Cerebellar cortex (tissue), 1 donor: Measurements from ENCODE around the gene SCN5A.

Experiments used
- DNase-seq: peaks from one replicate; pipeline ENCODE4 v3.0.0-alpha.2; 2015; ENCODE audit warnings: low spot score

The SCN5A gene

GRCh38 chr3:38649500-38650247 is at the start of gene SCN5A:
SCN5A (minus strand) TSS chr3:38649687; CDS start chr3:38633307, 16,380 bp downstream.
- no peak for DNase-seq

GRCh38 chr3:38698760-38699159 is 49.3 kb upstream of the SCN5A start:
- DNase-seq = no peak

GRCh38 chr3:38698061-38698460 is 48.6 kb upstream of the SCN5A start:
- no peak for DNase-seq

DNA sequence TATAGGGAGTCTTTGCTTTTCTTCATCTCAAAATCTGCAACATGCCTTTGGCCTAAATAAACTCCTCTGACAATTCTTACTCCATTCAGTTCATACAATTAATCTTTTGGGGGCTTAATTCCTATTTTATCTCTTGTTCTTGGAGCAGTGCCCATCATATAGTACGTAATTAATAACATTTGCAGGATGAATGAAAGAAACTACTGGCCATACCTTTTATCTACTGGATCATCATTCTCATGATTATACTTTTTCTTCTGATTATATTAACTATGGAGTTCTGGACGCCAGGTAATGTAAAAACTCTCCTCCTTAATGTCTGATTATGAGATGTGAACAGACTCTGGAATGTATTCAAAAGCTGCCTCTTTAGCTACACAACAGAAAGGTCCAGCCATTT is 46.5 kb upstream of the SCN5A start:
- no peak for DNase-seq

DNA sequence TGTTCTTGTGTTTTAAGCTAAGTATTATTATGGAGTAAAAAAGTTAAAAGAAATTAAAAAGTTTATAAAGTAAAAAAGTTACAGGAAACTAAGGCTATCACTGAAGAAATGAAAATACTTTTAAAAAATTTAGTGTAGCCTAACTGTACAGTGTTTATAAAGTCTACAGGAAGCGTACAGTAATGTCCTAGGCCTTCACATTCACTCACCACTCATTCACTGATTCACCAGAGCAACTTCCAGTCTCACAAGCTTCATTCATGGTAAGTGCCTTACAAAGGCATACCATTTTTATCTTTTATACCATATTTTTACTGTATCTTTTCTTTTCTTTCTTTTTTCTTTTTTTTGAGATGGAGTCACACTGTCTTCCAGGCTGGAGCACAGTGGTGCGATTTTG is 40.7 kb upstream of the SCN5A start:
- no peak for DNase-seq

DNA sequence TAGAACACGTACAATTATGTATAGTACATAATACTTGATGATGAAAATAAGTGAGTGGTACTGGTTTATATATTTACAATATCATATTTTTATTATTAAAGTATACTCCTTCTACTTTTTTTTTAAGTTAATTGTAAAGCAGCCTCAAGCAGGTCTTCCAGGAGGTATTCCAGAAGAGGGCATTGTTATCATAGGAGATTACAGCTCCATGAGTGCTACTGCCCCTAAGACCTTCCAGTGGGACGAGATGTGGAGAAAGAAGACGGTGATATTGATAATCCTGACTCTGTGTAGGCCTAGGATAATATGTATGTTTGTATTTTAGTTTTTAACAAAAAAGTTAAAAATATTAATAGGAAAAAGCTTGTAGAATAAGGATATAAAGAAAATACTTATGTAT is 40.3 kb upstream of the SCN5A start:
- no peak for DNase-seq

DNA sequence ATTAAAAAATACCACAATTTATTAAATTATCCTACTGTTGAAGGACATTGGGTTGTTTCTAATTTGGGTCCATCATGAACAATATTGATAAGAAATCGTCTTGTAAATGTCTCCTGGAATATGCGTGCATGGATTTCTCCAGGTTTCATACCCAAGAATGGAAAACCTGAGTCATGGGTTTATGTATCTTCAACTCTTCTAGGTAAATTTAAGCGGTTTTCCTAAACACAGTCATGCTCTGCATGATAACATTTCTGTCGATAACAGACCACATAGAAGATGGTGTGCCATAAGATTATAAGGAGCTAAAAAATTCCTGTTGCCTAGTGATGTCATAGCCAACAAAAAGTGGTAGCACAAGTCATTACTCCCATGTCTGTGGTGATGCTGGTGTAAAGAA is 39.9 kb upstream of the SCN5A start:
- no peak for DNase-seq

- no peak for DNase-seq
Observed at GRCh38 chr3:38687321-38687720, 37.8 kb upstream of the SCN5A start.

DNA sequence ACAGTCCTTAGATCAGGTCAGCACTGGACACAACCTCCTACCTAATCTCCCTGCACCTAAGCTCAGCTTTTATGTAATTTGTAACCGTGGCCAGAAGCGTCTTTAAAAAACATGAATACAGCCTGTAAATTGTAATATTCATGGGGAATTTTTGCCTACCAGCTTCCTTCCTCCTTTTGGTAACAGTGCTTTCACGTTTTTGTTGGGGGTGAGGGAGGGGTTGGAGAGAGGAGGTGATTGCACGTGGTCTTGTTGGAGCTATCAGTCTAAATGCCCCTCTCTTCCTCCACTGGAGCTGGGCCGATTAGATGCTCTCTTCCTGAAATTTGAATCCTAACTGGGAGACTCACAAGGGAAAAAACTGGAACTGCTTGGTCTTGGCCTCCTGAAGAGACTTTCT is 35.1 kb upstream of the SCN5A start:
- no peak for DNase-seq

GRCh38 chr3:38669668-38670067 is 20.2 kb upstream of the SCN5A start:
- DNase-seq = no peak

DNA sequence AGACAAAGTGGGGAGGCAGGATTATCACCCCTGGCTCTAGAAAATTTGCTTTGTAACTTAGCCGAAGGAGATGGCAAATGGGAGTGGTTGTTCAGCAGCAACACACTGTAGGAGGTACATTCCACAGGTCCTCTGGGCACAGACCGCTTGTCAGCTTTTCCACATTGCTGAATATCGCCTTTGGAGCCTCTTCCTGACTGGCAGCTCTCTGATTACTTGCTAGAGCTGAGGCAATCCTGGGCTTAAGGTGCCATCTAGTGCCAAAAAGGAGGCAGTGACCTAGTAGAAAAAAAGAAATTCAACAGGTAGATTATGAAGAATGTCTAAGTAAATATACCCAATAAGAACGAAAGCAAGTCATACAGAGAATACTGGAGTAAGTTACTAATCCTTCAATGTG is 13.1 kb upstream of the SCN5A start:
- peak; percentile 21 for DNase-seq

- DNase-seq = no peak
Observed at GRCh38 chr3:38658841-38659240, 9.4 kb upstream of the SCN5A start.

GRCh38 chr3:38657369-38657768 is 7.9 kb upstream of the SCN5A start:
- no peak for DNase-seq

GRCh38 chr3:38655708-38656300 is 6.3 kb upstream of the SCN5A start:
- DNase-seq = peak; percentile 31

DNA sequence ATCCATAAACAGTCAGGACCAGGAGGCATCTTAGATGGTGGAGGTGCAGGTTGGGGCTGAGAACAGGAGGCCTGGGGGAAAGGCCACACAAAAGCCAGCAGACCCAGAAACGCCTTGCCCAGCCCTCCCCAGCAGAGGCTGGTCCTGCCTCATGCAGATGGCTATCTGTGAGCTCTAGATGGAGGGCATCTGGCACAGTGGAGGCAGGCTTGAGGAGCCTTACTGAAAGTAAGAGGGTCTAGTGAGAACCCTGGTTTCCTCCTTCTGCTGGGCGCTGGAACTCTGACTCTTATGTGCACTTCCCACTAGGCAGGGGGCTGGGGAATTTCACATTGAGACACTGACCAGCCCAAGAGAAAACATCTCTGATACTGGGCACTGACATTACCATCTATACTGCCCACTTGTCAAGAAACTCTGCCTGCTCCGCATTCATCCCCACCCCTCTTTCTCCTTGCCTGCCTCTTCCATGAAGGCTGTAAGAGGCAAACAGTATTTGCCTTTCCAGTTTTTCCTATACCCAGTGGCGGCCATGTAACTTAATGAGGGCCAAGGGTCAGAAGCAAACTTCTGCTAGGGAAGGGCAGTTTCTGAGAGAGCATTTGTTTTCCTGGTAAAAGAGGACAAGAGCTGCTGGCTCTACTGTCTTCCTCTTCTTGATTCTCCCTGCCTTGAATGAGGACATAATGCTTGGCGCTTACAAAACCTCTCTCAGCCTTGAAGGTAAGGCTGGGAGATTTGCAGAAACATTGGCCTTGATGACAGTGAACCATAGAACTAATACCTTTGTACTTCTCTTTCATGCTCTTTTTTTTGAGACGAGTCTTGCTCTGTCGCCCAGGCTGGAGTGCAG is 4.4 kb upstream of the SCN5A start:
- no peak for DNase-seq

- DNase-seq = no peak
Observed at GRCh38 chr3:38652934-38653333, 3.4 kb upstream of the SCN5A start.

- peak; percentile 44 for DNase-seq
Observed at GRCh38 chr3:38651153-38651789, 1.8 kb upstream of the SCN5A start.

DNA sequence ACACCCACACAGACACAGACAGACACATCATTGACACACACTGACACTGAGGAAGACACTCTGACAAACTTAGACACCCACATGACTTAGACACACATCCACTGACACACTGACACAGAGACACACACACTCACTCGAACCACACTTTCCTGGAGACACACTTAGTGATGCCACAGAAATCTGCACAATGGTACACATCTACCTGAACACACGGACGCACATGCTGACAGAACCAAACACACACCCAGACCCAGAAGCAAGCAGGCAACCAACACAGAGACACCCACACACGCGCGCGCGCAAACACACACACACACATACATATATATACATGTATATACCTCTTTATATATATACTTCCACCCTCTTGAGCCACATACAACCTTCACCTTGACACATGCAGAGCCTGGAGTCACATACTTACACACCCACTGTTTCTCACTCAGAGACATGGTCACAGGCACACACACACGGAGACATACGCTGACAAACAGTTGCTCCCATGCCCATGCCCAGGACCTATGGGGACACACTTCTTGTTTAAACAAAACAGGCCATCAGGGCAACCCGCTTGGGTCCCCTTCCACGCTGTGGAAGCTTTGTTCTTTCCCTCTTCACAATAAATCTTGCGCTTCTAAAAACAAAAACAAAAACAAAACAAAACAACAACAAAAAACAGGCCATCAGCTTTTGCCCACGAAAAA is 913 bp upstream of the SCN5A start:
- no peak for DNase-seq

DNA sequence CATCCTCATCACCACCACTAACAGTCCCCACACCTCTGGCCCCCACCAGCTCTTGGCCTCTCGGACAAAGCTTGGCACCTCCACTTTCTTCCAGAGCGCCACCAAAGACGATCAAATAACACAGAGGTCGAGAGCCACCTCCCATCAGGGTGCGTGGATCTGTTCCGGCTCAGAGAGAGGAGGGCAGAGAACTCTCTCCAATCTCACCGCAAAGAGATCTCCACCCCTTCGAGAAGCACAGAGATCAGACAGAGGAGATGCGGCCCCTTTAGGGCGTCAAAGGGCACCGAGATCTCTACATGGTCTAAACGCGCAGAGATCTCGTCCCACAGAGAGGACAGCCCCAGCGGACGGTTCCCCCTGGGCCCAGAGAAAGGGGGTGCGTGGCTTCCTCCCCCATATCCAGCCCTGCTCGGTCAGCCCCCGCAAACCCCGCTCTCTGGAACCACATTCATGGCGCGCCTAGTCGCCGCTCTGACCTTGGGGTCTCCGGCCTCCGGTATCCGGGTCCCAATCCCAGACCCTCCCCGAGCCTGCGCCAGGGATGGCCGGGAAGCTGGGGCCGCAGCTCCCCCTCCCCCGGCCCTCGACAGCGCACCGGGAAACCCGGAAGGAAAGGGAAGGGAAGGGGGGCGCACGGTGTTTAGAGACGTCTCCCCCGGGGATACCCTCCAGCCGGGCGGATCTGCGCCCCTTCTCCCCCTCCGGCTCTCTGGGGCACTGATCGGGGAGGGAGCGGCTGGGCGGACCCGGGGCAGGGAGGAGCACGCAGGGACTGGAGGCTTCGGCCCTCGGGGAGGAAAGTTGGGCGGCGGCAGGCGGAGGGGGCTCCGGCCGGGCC is 608 bp downstream of the SCN5A start:
- no peak for DNase-seq

GRCh38 chr3:38648024-38648658 is 1.3 kb downstream of the SCN5A start:
- DNase-seq = no peak
